22Rv1 (cell line): ENCODE results near the gene SCTR.

Experiments
- CTCF ChIP-seq: fragments of 450-650 bp; IDR thresholded peaks from 2 replicates; pipeline ENCODE4 v1.5.1; 2017; ENCODE audit warnings: mild to moderate bottlenecking
- ZFX ChIP-seq: fragments of 450-650 bp; IDR thresholded peaks from 2 replicates; pipeline ENCODE4 v1.6.1; 2017; ENCODE audit warnings: antibody characterized with exemption, borderline replicate concordance

- TF ChIP-seq ZFX = no peak
- no peak for TF ChIP-seq CTCF
These were observed 3.7 kb upstream of the SCTR start for GRCh38 chr2:119527999-119528398.
